ENCODE data around the gene PPP2R2D.

DNA sequence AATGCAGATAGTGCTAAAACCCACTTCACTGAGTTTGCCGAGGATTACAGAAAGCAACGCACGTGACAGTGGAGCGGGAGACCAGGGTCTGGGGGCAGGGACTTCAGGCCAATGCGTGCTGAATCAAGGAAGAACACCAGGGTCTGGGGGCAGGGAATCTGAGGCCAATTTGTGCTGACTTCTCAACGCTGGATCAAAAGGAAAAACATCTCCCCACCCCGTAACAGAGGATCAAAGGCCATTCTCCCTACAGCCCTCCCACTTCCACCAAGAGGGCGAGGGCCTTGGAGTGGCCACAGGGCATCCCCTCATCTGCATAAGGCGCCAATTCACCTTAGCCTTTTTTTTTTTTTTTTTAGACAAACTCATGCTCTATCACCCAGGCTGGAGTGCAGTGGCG is 103.2 kb downstream of the PPP2R2D start:
- TF ChIP-seq, protein P1, sequence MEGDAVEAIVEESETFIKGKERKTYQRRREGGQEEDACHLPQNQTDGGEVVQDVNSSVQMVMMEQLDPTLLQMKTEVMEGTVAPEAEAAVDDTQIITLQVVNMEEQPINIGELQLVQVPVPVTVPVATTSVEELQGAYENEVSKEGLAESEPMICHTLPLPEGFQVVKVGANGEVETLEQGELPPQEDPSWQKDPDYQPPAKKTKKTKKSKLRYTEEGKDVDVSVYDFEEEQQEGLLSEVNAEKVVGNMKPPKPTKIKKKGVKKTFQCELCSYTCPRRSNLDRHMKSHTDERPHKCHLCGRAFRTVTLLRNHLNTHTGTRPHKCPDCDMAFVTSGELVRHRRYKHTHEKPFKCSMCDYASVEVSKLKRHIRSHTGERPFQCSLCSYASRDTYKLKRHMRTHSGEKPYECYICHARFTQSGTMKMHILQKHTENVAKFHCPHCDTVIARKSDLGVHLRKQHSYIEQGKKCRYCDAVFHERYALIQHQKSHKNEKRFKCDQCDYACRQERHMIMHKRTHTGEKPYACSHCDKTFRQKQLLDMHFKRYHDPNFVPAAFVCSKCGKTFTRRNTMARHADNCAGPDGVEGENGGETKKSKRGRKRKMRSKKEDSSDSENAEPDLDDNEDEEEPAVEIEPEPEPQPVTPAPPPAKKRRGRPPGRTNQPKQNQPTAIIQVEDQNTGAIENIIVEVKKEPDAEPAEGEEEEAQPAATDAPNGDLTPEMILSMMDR (IDR thresholded peaks at IDR 0.05): no peak
- no peak for TF ChIP-seq POLR2A (IDR thresholded peaks at IDR 0.05)
